Inflammatory macrophage (primary cell): Measurements from ENCODE around the gene FOXK1.

Experiments
- DNase-seq, 2 donors: peaks; one replicate each; pipeline ENCODE4 v3.0.0-alpha.2; 2020 to 2022

FOXK1 gene

DNA sequence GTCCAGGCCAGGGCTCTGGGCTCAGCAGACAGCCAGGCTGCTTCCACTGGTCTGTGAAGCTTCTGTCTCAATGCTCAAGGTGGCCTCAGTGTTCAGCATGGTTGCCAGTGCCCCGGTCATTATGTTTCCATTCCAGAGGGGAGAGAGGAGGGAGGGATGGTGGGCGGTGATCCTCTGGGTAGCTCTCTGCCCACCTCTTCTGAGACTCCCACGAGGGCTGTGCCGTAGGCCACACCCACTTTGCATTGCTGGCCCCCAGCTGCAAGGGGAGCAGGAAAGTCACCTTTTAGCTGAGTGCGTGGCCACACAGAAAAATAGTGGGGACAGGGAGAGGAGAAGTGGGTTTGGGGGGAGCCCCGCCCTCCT lies 42.5 kb downstream of the FOXK1 start:
- DNase-seq = no peak

DNA sequence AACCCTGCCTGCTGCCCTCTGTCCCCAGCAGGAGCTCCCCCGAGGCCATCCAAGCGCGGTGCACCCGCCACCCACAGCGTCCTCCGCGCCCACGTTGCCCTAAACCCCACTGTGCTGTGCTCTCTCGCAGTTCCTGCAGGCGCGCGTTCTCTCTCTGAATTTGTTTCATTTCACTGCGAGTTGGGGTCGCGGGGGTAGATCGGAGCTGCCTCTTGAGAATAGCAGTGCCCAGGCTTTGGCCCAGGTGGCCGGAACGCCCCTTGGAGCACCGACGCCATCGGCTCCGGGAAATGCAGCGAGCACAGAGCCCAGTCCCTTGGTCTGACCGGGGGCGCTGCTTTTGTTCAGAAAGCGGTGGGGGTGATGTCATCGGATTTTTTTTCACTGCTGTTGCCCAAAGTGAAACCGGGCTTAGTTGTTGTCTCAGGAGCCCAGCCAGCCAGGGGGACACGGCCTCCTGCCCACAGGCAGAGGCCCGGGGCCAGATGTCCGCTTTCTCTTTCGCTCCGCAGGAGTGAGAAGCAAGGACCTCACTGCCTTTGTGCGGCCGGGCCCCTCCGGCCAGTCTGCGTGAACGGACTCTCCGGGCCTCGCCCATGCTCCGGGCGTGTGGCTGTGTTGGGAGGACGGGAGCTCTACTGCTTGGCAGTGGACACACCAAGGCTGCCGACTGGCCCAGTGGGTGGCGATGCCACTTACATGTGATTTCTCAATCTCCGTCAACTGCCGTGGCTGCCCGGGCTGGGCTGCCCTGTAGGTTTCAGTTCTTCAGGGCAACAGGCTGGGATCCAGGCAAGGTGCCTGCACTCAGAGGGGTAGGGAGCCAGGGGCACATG lies 43.1 kb downstream of the FOXK1 start:
- peak; percentile 82 to 90 for DNase-seq

DNA sequence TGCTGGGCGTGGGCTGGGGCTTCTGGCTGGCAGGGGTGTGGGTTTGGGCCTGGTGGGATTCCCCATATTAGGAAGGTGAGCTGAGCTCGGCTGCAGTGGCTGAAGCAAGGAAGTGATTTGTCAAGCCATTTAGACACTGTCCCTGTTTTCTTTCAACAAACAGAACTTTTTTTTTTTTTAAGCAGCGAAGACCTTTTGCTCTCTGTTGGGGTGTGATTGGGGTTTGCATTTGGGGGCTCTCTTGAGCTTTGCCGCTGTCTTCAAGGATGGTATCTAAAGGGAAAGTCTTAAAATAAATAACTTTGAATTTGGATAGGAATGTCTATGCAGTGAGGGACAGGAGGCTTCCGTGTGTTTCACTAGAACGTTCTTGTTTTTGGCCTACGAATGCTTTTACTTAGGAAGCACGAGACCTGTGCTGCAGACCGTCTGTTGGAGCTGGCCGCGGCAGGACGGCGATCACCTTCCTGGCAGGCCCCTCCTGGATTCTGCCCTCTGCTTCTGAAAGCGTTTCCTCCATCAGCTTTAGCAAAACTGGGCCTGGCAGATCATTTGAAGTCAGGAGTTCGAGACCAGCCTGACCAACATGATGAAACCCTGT lies 43.9 kb downstream of the FOXK1 start:
- no peak for DNase-seq

DNA sequence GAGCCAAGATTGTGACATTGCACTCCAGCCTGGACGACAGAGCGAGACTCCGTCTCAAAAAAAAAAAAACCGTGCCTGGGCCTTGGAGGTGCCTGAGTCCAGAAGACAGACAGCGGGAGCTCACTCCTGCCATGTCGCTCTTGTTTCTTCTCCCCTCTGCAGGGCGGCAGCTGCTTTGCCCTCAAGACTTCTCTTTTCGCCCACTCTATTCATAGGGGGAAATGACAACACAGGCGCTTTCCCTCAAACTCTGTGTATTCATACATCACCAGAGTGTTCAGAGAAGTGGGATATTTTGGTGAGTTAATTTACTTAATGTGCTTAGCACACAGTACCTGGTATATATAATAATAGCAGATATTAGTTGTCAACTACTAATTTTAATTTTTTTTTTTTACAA lies 44.5 kb downstream of the FOXK1 start:
- peak; percentile 86 to 88 for DNase-seq

- DNase-seq = no peak
Measured at GRCh38 chr7:4727914-4728705, 46.0 kb downstream of the FOXK1 start.

DNA sequence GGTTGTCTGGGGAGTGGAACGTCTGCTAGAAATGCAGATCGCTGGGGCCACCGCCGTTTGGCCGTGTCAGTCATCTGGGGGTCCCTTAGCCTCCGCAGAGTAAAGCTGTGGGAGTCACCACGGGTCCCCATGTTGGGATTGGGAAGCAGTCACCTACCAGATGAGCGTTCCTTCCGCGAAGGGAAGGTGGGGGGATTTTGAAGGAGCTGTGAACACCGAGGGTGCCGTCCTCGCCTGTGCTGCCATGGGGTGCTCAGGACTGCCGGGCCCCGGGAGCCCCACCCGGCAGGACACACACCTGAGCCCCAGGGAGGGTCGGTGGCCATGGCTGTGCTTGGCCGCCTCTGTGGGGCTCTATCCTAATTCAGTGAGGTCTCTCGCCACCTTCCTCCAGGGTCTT lies 47.2 kb downstream of the FOXK1 start:
- DNase-seq = no peak

- no peak for DNase-seq
Measured at GRCh38 chr7:4730276-4730675, 48.2 kb downstream of the FOXK1 start.

- DNase-seq = no peak
Measured at GRCh38 chr7:4730971-4731370, 48.9 kb downstream of the FOXK1 start.

DNA sequence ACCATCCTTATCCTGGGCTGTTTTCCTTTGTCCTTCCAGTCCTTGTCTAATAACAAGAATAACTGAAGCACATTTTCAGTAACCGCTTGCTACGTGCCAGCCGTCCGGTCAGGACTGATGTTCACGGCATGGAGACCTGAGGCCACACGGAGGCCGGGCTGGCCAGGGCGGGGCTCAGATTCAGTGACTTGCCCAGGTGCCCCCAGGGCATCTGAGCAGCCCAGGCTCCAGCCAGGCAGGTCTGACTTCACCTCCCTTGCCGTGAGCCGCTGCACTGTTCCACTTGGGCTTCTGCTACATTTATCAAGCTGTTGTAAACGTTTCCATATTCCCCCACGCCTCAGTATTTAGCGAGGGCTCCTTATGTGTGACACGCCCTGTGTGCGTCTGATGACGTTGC lies 49.7 kb downstream of the FOXK1 start:
- no peak for DNase-seq

- DNase-seq = no peak
Measured at GRCh38 chr7:4733936-4734528, 51.9 kb downstream of the FOXK1 start.

DNA sequence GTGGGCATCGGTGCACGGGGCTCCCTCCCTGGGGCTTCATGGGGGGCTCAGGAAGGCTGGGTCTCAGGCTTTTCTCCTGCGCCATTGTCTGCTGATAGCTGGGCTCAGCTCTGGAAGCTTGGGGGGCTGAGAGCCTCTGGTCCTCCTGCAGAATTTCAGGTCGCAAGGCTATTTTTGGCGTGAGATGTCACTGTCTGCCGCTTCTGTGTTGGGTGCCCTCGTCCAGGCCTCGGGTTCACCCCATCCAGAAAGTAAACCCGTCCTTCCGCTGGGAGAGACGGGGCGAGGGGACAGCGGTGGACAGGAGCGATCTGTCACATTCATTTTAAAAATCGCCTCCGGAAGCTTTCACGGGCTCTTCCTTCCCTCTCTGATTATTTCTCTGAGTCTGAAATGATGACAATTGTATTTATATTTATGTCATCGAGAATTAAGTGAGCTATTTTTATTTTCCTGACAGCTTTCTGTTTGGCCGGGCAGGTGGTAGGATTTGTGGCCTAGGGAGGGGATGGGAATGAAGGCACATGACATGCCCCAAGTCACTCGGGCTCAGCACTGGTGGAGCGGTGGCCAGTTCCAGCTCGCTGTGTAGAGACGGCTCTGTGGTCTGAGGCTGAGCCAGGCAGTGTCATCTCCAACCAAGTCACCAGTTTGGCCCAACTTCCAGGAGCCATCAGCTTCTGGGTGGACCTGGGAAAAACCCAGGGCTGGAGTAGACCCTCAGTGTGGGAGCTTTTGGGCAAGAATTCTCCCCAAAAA lies 52.7 kb downstream of the FOXK1 start:
- no peak for DNase-seq

GRCh38 chr7:4737300-4737699 lies 55.2 kb downstream of the FOXK1 start:
- no peak for DNase-seq

- DNase-seq = peak; percentile 66 to 79
Measured at GRCh38 chr7:4738711-4739527, 56.8 kb downstream of the FOXK1 start.

DNA sequence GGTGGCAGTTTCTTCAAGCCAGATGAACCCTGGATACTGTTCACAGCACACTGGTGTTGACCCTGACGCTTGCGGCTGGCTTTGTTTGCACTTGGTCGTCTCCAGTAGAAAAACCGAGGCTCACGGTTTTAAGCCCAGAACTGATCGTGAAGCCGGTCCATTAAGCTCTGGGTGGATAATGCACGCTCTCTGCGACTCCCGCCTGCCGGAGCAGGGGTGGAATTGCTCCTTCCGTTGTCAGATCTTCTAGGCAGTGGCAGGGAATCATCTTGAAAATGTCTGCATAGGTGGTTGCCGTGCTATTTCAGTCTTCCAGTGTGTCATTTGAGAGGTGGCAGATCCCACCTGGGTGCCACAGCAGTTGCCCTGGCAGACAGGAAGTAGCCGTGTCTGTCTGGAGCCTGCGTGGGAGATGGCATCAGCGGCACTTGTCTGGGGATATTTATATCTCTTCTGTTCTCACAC lies 57.5 kb downstream of the FOXK1 start:
- peak; percentile 20 to 63 for DNase-seq

DNA sequence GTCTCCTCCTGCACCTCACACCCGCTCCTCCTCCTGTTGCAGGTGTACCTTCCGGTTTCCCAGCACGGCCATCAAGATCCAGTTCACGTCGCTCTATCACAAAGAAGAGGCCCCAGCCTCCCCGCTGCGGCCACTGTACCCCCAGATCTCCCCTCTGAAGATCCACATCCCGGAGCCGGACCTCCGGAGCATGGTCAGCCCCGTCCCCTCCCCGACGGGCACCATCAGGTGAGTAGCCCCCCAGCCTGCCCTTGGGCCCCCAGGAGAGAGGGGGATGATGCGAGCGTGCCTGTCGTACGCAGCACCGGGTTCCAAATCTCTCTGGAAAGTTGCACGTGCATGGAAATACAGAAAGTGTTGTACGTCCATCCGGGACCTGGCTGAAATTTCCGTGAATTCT lies 58.7 kb downstream of the FOXK1 start:
- DNase-seq = no peak

- DNase-seq = no peak
Measured at GRCh38 chr7:4742051-4742573, 60.0 kb downstream of the FOXK1 start.

- no peak for DNase-seq
Measured at GRCh38 chr7:4742852-4743251, 60.8 kb downstream of the FOXK1 start.

DNA sequence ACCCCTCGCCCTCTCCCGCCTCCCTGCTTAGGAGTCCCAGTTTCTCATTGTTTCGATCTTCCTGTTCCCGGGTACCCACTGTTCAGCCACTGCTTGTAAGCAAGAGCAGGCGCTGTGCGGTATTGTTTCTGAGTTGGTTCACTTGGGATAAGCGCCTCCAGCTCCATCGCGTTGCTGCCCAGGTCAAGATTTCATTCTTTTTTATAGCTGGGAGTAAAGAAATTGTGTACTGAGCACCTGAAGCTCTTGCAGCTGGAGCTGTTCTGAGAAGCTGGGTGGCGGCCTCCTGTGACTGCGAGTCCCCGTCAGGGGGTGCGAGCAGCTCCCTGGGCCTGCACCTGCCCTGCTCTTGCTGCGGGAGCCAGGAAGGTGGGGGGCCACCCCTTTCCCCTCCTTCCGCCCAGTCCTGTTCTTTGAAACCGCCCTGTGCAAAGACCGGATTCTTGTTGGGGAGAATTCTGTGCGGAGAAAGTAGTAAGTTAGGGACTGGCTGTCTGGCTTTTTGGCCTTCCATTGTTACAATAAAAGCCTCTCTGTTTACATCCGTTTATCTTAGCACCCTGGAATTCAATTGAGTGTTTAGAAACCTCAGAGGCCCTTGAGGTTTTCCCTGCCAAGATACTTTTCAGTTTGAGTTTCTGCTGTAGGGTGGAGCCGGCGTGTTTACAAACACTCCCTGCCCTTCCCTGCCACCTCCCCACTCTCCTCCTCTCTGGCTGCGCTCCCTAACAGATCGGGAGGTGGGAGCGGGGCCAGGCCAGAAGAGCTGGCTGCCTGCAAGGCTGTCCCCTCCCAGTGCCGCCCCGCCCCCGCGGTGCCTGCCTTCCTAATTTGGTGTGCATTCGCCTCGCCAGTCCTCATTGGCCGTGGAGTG lies 62.5 kb downstream of the FOXK1 start:
- DNase-seq = peak; percentile 83 to 93

- no peak for DNase-seq
Measured at GRCh38 chr7:4745265-4745919, 63.3 kb downstream of the FOXK1 start.
